Right atrium auricular region (tissue), 2 donors: ENCODE measurements around the gene SCUBE2. TPM values are rescaled to one million over a fixed set of nuclear protein-coding genes. Genes with fewer than 3 reads are reported as not detected.

ENCODE experiments used
- DNase-seq: peaks from one replicate; pipeline ENCODE4 v3.0.0-alpha.2; 2019; ENCODE audit warnings: low spot score
- H3K27ac ChIP-seq, 2 donors: fragments of 200-600 bp; sonication (generic); 1 replicate in 1 of 2; 2 replicates in 1 of 2; pipeline ENCODE4 v1.5.1; 2016 to 2019
- H3K27me3 ChIP-seq, 2 donors: fragments of 200-600 bp; sonication (generic); one replicate each; pipeline versions ENCODE4 v1.5.1 to v1.6.0; 2017 to 2019
- H3K36me3 ChIP-seq: fragments of 200-600 bp; sonication (generic); one replicate; pipeline ENCODE4 v1.5.1; 2016
- H3K4me1 ChIP-seq, 2 donors: fragments of 200-600 bp; sonication (generic); one replicate each; pipeline versions ENCODE4 v1.5.1 to v1.6.0; 2017 to 2019
- H3K4me3 ChIP-seq, 2 donors: fragments of 200-600 bp; sonication (generic); 1 replicate in 1 of 2; 2 replicates in 1 of 2; pipeline ENCODE4 v1.5.1; 2017 to 2019; ENCODE audit warnings: mild to moderate bottlenecking in 1 of 2, moderate library complexity in 1 of 2
- H3K9me3 ChIP-seq, 2 donors: fragments of 200-600 bp; sonication (generic); one replicate each; pipeline ENCODE4 v1.5.1; 2019
- CTCF ChIP-seq, 2 donors: fragments of 200-600 bp; sonication (generic); IDR thresholded peaks; one replicate each; pipeline ENCODE4 v1.5.1; 2019; ENCODE audit warnings: antibody characterized with exemption in 2 of 2
- total RNA-seq, 2 donors: library from RNA; depleted of rRNA; stranded (reverse); fragments of >200 nt; gene quantifications; one replicate each; pipeline ENCODE4 v1.1.0, GENCODE V29; 2016

Gene SCUBE2
- total RNA-seq, 2 donors from 2014 or later: 0.63 to 1.6 TPM

GRCh38 chr11:9076046-9076445 is 15.4 kb downstream of the SCUBE2 start:
- H3K27ac ChIP-seq: no peak overlapping the region
- TF ChIP-seq CTCF (IDR thresholded peaks at IDR 0.05): no peak
- no peak overlapping the region for H3K4me3 ChIP-seq
- no peaks in the 10 kb centered on the region for H3K4me1 ChIP-seq
- no peaks in the 10 kb centered on the region for H3K27me3 ChIP-seq
- no peak for DNase-seq
- no peaks in the 10 kb centered on the region for H3K36me3 ChIP-seq
- no peaks in the 10 kb centered on the region for H3K9me3 ChIP-seq

- DNase-seq: no peak
These were observed 15.8 kb downstream of the SCUBE2 start for GRCh38 chr11:9075556-9075955.

GRCh38 chr11:9074338-9075029 is 16.9 kb downstream of the SCUBE2 start:
- no peak for DNase-seq
- no peak for TF ChIP-seq CTCF (IDR thresholded peaks at IDR 0.05)
- H3K9me3 ChIP-seq: no peaks in the 10 kb centered on the region

More at GRCh38 chr11:9075556-9075955, 15.8 kb downstream of the SCUBE2 start:
- Histone ChIP-seq H3K9me3 (no peaks in the 10 kb centered on the region), H3K36me3 (no peaks in the 10 kb centered on the region), H3K27me3 (no peaks in the 10 kb centered on the region), H3K4me3 (no peak overlapping the region), H3K4me1 (no peaks in the 10 kb centered on the region), H3K27ac (no peak overlapping the region)
- TF ChIP-seq CTCF (IDR thresholded peaks at IDR 0.05): no peak

GRCh38 chr11:9073466-9074225 is 17.8 kb downstream of the SCUBE2 start:
- no peak overlapping the region for H3K27ac ChIP-seq
- H3K36me3 ChIP-seq: no peaks in the 10 kb centered on the region
- H3K4me3 ChIP-seq: no peak overlapping the region
- DNase-seq: no peak
- no peaks in the 10 kb centered on the region for H3K27me3 ChIP-seq
- H3K4me1 ChIP-seq: no peaks in the 10 kb centered on the region
- no peak for TF ChIP-seq CTCF (IDR thresholded peaks at IDR 0.05)
- no peaks in the 10 kb centered on the region for H3K9me3 ChIP-seq

More at GRCh38 chr11:9074338-9075029, 16.9 kb downstream of the SCUBE2 start:
- no peak overlapping the region for H3K27ac ChIP-seq
- no peaks in the 10 kb centered on the region for H3K4me1 ChIP-seq
- H3K36me3 ChIP-seq: no peaks in the 10 kb centered on the region
- no peak overlapping the region for H3K4me3 ChIP-seq
- no peaks in the 10 kb centered on the region for H3K27me3 ChIP-seq

- no peak overlapping the region for H3K27ac ChIP-seq
- no peak for TF ChIP-seq CTCF (IDR thresholded peaks at IDR 0.05)
- H3K4me1 ChIP-seq: no peaks in the 10 kb centered on the region
- no peaks in the 10 kb centered on the region for H3K9me3 ChIP-seq
- DNase-seq: peak; percentile 28
- H3K27me3 ChIP-seq: no peaks in the 10 kb centered on the region
- no peak overlapping the region for H3K4me3 ChIP-seq
- H3K36me3 ChIP-seq: no peaks in the 10 kb centered on the region
These were observed 18.7 kb downstream of the SCUBE2 start for GRCh38 chr11:9072626-9073176.
